ENCODE data around the gene AGAP1.

The AGAP1 gene

GRCh38 chr2:235781775-235782174 lies 287.9 kb downstream of the AGAP1 start:
- no peak for DNase-seq

GRCh38 chr2:235784788-235785187 lies 290.9 kb downstream of the AGAP1 start:
- DNase-seq = no peak

GRCh38 chr2:235789552-235789951 lies 295.7 kb downstream of the AGAP1 start:
- DNase-seq = no peak

GRCh38 chr2:235793163-235793752 lies 299.4 kb downstream of the AGAP1 start:
- no peak for DNase-seq

- DNase-seq = no peak
Measured at GRCh38 chr2:235799281-235799680, 305.4 kb downstream of the AGAP1 start.

GRCh38 chr2:235802542-235802941 lies 308.7 kb downstream of the AGAP1 start:
- DNase-seq = no peak

- DNase-seq = no peak
Measured at GRCh38 chr2:235803028-235803427, 309.2 kb downstream of the AGAP1 start.

- DNase-seq = no peak
Measured at GRCh38 chr2:235804676-235805075, 310.8 kb downstream of the AGAP1 start.

GRCh38 chr2:235806986-235807750 lies 313.3 kb downstream of the AGAP1 start:
- DNase-seq = no peak

GRCh38 chr2:235808366-235808765 lies 314.5 kb downstream of the AGAP1 start:
- DNase-seq = no peak

GRCh38 chr2:235810252-235810651 lies 316.4 kb downstream of the AGAP1 start:
- DNase-seq = no peak

- DNase-seq = no peak
Measured at GRCh38 chr2:235810846-235811245, 317.0 kb downstream of the AGAP1 start.

- DNase-seq = no peak
Measured at GRCh38 chr2:235811446-235812184, 317.8 kb downstream of the AGAP1 start.

GRCh38 chr2:235812185-235812665 lies 318.4 kb downstream of the AGAP1 start:
- no peak for DNase-seq

GRCh38 chr2:235813398-235813797 lies 319.6 kb downstream of the AGAP1 start:
- no peak for DNase-seq

GRCh38 chr2:235820571-235820970 lies 326.7 kb downstream of the AGAP1 start:
- DNase-seq = no peak

- DNase-seq = no peak
Measured at GRCh38 chr2:235824331-235824730, 330.5 kb downstream of the AGAP1 start.

GRCh38 chr2:235825946-235826345 lies 332.1 kb downstream of the AGAP1 start:
- DNase-seq = no peak

GRCh38 chr2:235826826-235827225 lies 333.0 kb downstream of the AGAP1 start:
- DNase-seq = no peak

- no peak for DNase-seq
Measured at GRCh38 chr2:235827585-235827992, 333.7 kb downstream of the AGAP1 start.

GRCh38 chr2:235829726-235830125 lies 335.9 kb downstream of the AGAP1 start:
- DNase-seq = no peak

GRCh38 chr2:235831755-235832154 lies 337.9 kb downstream of the AGAP1 start:
- DNase-seq = no peak

- DNase-seq = no peak
Measured at GRCh38 chr2:235832941-235833340, 339.1 kb downstream of the AGAP1 start.
